Body of pancreas (tissue), 4 donors: Measurements from ENCODE around the gene DFFB. TPM values are rescaled to one million over a fixed set of nuclear protein-coding genes. Genes with fewer than 3 reads are reported as not detected.

Experiments
- ATAC-seq: fragments of 150-250 bp; one replicate; pipeline ENCODE4 v1.9.1; 2016
- DNase-seq, 4 donors: peaks; one replicate each; pipeline ENCODE4 v3.0.0-alpha.2; 2019
- H3K27ac ChIP-seq, 4 donors: fragments of 200-600 bp; sonication (generic); 1 replicate in 3 of 4; 2 replicates in 1 of 4; pipeline versions ENCODE4 v1.5.1 to v1.6.1; 2016 to 2019; ENCODE audit warnings: mild to moderate bottlenecking in 1 of 4, mixed read lengths in 1 of 4, moderate library complexity in 1 of 4
- H3K27me3 ChIP-seq, 2 donors: fragments of 200-600 bp; sonication (generic); one replicate each; pipeline ENCODE4 v1.6.0; 2016; ENCODE audit warnings: mild to moderate bottlenecking in 1 of 2
- H3K36me3 ChIP-seq, 2 donors: fragments of 200-600 bp; sonication (generic); replicated peaks in 1 of 2; 2 replicates each; pipeline ENCODE4 v1.5.1; 2016; ENCODE audit warnings: low read depth in 2 of 2; ENCODE audit not compliant: insufficient read depth in 1 of 2
- H3K4me1 ChIP-seq: fragments of 200-600 bp; sonication (generic); one replicate; pipeline ENCODE4 v1.6.0; 2016
- H3K4me3 ChIP-seq, 2 donors: fragments of 200-600 bp; sonication (generic); 1 replicate in 1 of 2; 2 replicates in 1 of 2; pipeline ENCODE4 v1.5.1; 2016 to 2019
- H3K9me3 ChIP-seq, 3 donors: fragments of 200-600 bp; sonication (generic); 1 replicate in 2 of 3; 2 replicates in 1 of 3; pipeline ENCODE4 v1.5.1; 2016
- CTCF ChIP-seq, 7 experiments: fragments of 450-650 bp in 4 of 7; fragments of 200-600 bp in 3 of 7; sonication (generic) in 3 of 7; IDR thresholded peaks; one replicate each; pipeline ENCODE4 v1.5.1; 2016 to 2019; ENCODE audit warnings: antibody characterized with exemption in 7 of 7
- POLR2A ChIP-seq, 3 donors: fragments of 450-650 bp; IDR thresholded peaks; one replicate each; pipeline ENCODE4 v1.6.1; 2016; ENCODE audit warnings: antibody characterized with exemption in 3 of 3, mild to moderate bottlenecking in 2 of 3
- WGBS, 2 donors: methylation state at CpG; one replicate each; pipeline ENCODE4 v1.1.5; 2017; 5-methylcytosine and 5-hydroxymethylcytosine counted together
- intact Hi-C: fragments of 100-400 bp; cut with DNase I; formaldehyde crosslinking; loops from one replicate; pipeline ENCODE4 v1.15.1; 2023
- total RNA-seq, 2 donors: library from RNA; depleted of rRNA; stranded (reverse); fragments of >200 nt; gene quantifications; one replicate each; pipeline ENCODE4 v1.1.0, GENCODE V29; 2016

The DFFB gene
- total RNA-seq, 2 donors from 2014 or later: 6.5 to 13.5 TPM

- Histone ChIP-seq H3K4me3 (no peak overlapping the region), H3K36me3 (no peaks in the 10 kb centered on the region), H3K4me1 (no peaks in the 10 kb centered on the region), H3K27me3 (no peaks in the 10 kb centered on the region), H3K9me3 (no peaks in the 10 kb centered on the region), H3K27ac (no peak overlapping the region)
- DNase-seq: no peak
- ATAC-seq: no peak
- WGBS, 2 donors: 67 to 71% methylated on average over 6 of the region's 6 CpGs
- TF ChIP-seq POLR2A (IDR thresholded peaks at IDR 0.05) (no peak), CTCF (IDR thresholded peaks at IDR 0.05) (no peak)
- intact Hi-C loops: no loop called here
Observed at GRCh38 chr1:3922201-3922725, 65.0 kb downstream of the DFFB start.

- no peaks in the 10 kb centered on the region for H3K36me3 ChIP-seq
- TF ChIP-seq CTCF (IDR thresholded peaks at IDR 0.05) (no peak), POLR2A (IDR thresholded peaks at IDR 0.05) (no peak)
- intact Hi-C loops: no loop called here
- no peak overlapping the region for H3K27ac ChIP-seq
- ATAC-seq: no peak
- H3K27me3 ChIP-seq: no peaks in the 10 kb centered on the region
- 54 to 55% methylated on average over 4 to 6 of the region's 6 CpGs for WGBS, 2 donors
- no peaks in the 10 kb centered on the region for H3K9me3 ChIP-seq
- H3K4me3 ChIP-seq: no peak overlapping the region
- DNase-seq: no peak
- no peaks in the 10 kb centered on the region for H3K4me1 ChIP-seq
Observed at GRCh38 chr1:3922851-3923250, 65.6 kb downstream of the DFFB start.

DNA sequence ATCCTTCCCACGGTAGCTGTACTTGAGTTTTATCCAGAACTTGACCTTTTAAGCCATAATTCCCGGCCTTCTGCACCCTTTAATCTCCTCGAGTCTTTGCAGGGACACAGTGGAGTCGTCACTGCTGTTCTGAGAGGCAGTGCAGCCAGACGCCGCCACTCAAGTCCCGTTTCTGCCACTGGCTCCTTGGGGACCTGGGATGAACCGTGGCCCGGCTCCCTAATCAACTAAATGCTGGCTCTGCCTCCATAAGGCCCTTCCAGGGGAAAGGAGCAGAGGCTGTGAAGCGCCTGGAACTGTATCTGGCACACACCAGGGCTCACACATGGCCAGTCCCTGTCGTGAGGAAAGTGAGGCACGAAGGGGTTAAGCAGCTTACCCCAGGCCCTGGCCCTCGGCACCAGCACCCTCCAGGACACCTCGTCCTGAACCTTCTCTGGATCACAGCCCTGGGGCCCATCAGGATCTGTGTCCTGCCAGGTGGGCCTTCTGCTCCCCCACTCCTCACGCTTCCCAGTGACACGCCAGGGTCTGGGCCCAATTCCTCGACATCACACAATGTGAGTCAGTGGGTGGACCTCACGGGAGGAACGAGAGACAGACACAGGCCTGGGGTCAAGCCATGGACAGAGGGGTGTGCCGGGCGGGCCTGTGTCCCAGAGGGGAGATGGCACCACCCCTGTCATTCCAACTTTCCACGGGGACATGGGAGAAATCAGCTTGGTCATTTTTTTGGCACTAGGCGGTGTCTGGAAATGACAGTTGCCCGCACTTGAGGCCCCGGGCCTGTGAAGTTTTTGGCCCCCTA, 66.3 kb downstream of the DFFB start:
- no peak for DNase-seq

GRCh38 chr1:3924186-3924824, 67.0 kb downstream of the DFFB start:
- WGBS, 2 donors: 32 to 41% methylated on average over 11 to 13 of the region's 13 CpGs
- intact Hi-C loops: no loop called here

More for the DNA sequence above, 66.3 kb downstream of the DFFB start:
- no peaks in the 10 kb centered on the region for H3K4me1 ChIP-seq
- no peaks in the 10 kb centered on the region for H3K27me3 ChIP-seq
- 53 to 66% methylated on average over 17 to 25 of the region's 25 CpGs for WGBS, 2 donors
- intact Hi-C loops: no loop called here
- TF ChIP-seq CTCF (IDR thresholded peaks at IDR 0.05) (no peak), POLR2A (IDR thresholded peaks at IDR 0.05) (no peak)
- H3K27ac ChIP-seq: no peak overlapping the region
- no peaks in the 10 kb centered on the region for H3K36me3 ChIP-seq
- H3K9me3 ChIP-seq: no peaks in the 10 kb centered on the region
- H3K4me3 ChIP-seq: no peak overlapping the region
- ATAC-seq: no peak

More at GRCh38 chr1:3924186-3924824, 67.0 kb downstream of the DFFB start:
- Histone ChIP-seq H3K4me1 (no peaks in the 10 kb centered on the region), H3K27me3 (no peaks in the 10 kb centered on the region), H3K36me3 (no peaks in the 10 kb centered on the region), H3K27ac (no peak overlapping the region), H3K4me3 (no peak overlapping the region), H3K9me3 (no peaks in the 10 kb centered on the region)
- no peak for ATAC-seq
- no peak for DNase-seq
- no peak for TF ChIP-seq POLR2A (IDR thresholded peaks at IDR 0.05)
- TF ChIP-seq CTCF (IDR thresholded peaks at IDR 0.05): no peak
